ENCODE measurements around the gene RPRM.
"Not testable (repeated sequence)": the region's sequence is repeated elsewhere in the genome, so short reads cannot be mapped to it uniquely, and the experiment has no call there.

Gene RPRM

DNA sequence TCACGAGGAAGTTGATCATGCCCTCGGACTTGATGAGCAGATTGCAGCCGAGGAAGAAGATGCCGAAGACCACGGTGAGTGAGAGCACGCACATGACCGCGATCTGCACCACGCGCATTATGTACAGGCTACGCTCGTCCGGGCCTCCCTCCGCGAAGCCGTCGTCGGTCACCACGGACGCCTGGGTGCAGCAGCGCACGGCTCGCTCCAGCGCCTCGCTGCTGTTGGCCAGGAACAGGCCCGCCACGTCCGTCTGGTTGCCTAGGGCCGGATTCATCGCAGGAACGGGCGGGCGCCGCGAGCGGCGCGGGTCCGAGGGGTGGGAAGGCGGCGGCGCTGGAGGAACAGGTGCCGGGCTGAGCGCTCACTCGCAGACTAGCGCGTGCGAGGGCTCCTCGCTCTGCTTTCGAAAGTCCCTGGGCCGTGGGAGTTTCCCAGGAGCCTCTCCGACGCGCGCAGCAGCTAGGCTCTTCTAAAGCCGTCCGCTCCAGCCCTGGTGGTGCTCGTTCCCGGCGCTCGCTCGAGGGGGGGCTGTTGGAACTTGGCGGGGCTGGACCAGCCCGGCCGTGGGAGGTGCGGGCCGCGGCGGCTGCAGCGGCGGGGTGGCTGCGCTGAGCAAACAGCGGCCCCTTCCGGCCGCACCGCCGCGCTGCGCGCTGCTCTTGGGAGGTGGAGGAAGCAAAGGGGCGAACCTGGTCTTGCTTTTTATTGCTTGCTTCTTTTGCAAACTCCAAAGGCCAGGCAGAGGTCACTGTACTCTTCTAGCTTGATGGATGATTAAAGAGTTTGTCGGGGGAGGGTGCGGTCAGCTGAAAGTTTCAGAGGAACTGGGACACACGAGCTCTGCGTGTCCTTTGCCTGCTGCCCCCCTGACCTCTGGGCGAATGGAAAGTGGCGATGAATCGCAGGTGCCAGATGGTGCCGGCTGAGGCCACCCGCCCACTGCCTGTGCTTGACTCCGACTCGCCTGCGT, at the start of gene RPRM:
Gene RPRM, minus strand, starts transcription at position 474 of the 973 bp plus-strand sequence. Its CDS starts 197 bp downstream, at position 277.
- DNase-seq = no peak

DNA sequence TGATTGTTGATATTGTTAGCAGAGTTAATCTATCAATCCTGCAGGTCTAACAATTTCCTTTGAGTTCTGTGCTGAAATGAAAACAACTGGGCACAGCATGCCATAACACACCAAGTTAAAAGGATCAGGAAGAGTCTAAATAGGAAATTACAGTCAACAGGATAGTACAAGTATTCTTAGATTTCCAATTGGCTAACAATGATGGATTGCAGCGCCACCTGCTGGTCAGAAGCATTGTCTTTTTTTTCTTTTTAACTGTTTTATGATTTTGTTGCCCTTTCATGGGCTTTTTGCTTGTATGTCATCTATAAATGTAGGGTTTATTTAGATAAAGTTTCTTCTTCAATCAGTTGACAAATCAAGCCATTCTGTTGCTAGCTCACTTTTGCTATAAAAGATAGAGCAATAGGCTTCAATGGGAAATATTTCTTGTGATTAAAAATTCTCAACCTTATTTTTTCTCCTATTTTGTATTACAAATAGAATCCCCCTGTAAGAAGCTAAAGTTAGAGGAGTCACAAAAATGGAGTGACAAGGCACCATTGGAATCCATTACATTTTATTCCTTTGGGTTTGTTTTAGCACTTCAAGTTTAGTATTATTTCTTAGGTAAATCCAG, 40.8 kb upstream of the RPRM start:
- no peak for DNase-seq

DNA sequence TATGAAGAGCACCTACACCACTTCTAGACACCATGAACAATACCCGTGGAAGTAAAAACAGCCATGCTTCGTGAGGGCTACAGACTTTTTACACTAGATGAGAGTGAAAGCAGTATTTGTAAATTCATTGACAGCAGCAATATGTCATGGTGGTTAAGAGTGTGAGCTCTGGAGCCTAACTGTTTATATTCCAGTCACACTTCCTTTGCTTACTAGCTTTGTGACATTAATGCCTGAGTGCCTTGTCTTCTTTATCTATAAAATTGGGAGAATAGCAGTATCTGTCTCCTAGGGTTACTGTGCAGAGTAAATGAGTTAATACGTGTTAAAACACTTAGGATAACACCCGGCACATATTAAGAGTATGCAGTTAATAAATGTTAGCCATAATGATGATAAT, 33.8 kb upstream of the RPRM start:
- no peak for DNase-seq

DNA sequence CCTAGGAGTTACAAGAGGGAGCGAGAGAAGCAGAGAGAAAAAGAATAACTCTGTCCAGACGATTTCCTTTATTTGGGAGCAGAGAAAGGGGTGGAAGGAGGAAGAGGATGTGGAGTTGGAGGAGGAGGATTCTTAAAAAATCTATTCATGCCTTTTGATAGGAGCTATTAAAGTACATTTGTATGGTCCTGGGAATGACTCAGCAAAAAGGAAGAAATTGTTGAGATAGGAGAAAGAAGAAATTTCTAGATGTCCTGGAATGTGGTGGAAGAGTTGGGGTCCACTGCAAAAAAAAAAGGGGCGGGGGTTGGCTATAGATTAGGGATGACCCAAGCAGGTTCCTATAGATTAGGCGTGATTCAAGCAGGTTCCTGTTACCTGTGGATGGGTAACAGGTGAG, 32.4 kb upstream of the RPRM start:
- no peak for DNase-seq

DNA sequence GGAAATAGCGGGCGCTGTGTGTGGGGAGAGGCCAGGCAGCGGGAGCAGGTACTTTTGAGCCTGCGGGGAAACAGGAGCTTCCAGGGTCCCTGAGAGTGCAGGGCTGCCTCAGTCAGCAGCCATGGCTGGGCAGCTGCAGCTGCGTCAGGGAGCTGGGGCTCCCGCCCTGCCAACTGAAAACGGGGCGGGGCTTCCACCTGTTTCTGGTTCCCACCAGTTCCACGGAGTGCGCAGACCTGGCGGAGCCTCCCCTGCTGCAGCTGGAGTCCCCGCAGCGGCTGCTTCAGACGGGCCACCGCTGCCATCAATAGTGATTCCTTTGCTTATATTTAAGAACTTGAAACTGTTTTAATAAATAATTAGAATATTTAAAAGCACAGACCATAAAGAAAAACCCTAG, 30.6 kb upstream of the RPRM start:
- no peak for DNase-seq

DNA sequence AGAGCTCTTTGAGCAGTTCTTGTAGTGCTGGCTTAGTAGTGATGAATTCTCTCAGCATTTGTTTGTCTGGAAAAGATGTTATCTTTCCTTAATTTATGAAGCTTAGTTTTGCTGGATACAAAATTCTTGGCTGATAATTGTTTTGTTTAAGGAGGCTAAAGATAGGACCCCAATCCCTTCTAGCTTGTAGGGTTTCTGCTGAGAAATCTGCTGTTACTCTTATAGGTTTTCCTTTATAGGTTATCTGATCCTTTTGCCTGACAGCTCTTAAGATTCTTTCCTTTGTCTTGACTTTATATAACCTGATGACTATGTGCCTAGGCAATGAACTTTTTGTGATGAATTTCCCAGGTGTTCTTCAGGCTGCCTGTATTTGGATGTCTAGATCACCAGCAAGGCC, 27.9 kb upstream of the RPRM start:
- DNase-seq = not testable (repeated sequence)

DNA sequence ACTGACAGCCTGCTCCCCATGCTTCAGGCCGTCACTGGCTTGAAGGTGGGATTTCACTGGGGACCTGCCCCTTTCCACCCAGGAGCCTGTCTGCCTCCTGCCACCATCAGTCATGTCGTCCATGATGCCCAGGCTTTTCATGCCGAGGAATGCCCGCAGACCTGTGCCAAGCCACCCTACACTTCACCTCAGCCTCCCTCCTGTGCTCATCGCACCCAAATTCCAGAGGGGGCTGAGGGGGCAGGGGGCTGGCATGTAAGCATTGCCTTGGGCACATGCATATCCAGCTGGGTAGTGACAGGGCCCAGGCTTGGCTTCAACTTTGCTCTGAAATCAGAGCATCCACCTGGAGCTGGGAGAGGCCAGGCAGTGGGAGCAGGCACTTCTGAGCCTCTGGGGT, 20.9 kb upstream of the RPRM start:
- DNase-seq = no peak

DNA sequence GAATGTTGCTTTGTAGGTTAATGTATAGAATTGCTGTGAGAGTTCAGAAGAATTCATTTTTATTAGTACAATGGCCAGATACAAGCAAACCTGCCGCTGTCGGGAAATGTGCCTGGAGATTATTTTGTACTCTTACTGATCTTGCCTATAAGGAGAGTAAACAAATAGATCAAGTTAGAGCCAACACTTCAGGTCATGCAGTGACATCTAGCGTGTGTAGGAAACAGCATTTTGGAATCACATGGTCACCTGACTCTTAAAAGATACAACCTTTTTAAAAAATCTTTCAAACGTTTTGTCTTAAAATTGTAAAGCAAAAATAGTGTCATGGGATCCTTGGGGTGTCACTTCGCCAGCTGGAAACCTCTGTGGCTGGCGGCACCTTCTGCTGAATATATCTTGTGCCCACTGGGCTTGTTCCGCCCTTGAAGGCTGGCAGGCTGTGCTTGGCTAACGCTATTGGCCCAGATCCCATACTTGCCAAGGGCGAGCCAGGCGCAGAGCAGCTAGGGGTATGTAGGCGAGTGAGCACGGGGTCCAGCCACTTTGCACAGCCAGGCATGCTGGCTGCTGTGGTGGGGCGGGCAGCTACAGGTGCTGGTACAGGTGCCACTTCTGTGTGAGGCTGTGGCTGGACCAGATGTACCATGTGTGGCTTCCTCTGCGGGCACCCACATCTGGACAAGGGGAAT, 19.5 kb upstream of the RPRM start:
- DNase-seq = no peak

DNA sequence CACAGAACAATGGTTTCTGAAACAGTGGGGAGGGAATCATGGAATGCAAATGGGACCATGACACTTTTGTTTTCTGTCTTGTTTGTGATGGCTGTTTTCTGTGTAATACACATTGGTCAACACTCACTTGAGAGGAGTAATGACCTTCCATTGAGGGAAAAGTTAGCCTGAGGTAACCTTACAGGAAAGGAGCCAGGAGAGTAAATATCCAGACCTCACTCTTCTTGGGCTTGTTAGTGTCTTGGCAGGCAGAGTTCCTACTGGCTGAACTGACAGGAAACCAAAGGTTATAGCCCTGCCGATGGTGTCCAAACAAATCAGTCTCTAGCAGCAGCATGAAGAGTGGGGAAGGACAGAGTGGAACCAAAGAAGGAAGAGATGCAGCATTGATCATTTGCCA, 17.2 kb upstream of the RPRM start:
- no peak for DNase-seq

DNA sequence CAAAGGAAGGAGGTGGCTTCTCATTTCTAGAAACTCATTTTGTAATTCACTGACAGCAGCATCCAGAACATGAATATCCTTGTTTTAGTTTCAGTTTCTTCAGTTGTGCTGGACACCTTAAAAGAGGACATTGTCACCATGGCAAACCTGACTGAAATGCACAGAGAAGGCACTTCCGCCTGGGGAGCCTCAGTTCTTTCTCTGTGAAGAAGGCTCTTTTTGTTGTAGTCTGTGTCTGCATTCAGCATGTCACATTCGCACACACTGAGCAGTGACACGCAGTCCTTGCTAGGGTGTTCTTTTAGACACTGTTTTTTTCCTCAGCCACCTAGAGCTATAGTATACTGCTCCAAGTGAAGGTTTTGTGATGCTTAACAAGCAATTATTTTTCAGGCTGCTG, 9.5 kb upstream of the RPRM start:
- DNase-seq = no peak

DNA sequence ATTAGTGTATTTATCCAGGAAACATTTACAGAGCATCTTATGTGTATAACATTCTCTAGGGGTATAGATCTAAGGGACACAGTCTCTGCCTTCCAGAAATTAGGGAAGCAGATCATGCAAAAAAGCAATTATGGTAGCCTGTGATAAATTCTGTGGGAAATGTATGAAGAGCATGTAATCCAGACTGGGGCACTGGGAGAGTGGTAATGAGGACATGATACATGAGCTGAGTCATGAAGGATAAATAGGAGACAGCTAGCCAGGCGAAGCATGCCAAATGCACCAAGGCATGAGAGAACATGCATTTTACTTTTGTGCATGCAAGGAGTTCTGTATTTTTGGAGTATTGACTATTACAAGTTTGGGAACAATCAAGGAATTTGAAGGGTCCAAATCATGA, 8.9 kb upstream of the RPRM start:
- no peak for DNase-seq

DNA sequence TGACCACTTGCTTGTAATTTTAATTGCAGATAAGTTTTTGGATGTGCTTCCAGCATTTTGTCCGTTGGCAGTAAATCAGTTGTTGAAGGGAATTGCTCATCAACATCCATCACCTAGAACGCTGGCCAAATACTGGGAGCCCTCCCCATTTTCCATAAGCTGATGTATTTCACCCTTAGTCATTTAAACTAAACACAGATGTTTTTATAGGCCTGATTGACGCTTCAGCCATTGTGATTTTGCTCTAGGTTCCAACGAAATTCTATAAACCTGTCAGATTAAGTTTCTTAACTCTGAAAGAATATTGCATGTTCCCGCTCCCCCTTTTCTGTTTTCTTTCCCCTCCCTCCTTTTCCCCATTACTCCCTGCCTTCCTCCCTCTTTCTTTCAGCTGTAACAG, 1.0 kb upstream of the RPRM start:
- no peak for DNase-seq

DNA sequence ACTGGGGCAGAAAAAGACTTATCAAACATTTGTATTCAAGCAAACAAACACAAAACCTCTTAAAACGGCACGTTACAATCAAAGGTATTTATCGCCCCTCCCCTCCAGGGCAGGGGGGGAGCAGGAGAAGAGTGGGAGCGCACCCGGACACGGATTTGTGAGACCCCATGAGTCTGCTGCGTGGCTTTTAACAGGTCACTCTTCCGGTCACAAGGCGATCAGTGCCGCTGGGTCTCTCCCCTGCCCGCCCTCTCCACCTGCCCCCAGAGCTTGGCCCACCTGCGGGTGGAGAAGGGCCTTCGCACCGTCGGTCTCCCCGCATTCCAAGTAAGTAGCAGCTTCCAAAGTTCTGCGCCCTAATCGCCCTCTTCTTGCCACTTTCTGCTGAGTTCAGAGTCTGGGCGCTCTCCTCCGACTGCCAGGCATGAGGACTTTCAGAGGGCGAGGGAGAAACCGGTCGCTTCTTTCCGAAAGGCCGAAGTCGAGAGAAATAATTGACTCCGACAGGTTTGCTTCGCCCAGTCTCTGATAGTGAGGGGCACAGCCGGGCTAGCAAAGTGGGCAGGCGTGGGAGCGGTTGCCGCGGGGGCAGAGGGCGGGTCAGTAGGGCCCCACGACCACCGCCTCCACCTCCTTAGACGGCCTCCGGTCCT, 800 bp downstream of the RPRM start:
- DNase-seq = no peak

DNA sequence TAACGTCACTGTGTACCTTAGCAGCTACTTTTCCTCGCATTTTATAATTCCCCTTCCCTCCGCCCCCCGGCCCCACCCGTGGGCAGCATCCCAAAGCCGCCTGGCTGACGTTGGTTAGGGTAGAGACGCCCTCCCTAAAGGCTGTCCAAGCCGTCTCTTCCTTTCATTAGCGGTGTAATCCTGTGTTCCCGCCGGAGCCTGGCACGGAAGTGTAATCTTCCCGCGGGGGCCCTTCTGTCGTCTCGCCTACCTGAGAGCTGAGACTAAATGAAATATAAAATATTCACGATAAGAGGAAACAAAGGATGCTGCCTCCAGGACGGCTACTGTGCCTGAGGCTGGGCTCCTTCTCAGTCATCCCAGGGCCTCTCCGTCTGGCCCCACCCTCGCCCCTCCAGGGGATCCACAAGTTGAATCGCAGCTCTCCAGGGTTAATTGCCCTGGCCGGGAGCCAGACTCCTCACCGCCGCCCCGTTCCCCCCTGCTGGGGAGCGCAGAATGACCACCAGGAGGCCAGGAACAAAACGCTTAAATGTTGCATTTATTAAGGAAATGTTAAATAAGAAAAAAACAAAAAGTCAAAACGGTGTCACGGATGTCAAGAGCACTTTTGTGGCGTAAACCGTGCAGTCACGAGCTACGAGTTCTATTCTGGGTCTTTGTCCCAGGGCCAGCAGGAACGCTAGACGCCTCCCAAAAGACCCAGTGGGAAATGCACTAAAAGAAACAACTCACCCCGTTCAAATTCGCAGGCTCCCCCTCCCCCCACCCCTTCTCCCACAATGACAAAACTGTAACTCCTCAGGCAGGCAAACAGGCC, 1.5 kb downstream of the RPRM start:
- DNase-seq = no peak

DNA sequence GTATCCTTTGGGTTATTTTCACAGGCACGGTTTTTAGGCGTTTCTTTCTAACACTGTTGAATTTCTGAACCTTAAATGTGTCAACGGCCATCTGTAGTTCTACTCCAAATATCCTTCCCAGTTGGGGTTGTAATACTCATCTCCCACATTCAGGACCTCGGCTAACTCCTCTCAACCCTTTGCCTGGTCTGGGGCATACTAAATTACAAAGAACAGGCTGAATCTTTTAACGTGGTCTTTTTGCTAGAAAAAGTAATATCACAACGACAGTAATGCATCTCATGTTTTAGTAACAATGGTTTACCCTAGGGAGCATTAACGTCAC, 2.1 kb downstream of the RPRM start:
- no peak for DNase-seq

DNA sequence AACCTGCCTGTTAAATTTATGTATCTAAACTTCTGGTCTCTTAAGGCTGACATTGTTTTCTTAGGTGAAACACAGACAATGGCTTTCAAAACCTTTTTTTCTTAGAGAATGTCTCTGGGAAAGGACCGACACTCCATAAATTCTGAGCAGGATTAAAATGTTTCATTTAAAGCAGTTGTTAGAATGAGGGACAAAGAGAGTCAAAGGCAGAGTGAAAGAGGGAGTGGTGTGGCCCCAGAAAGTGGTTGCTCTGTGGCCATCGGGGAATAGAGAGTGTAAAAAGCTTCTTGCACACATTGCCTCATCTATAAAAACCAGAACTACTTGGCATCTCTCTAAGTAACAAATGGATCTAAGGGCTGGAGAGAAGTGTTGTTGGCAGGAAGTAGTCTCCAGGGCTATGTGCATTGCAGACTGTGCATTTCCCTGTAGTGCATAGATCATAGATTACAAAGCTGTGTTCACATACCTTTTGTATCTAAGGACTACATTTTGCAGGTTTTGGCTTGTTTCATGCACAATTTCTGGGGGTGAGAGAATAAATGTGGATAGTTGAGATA, 3.6 kb downstream of the RPRM start:
- DNase-seq = no peak

DNA sequence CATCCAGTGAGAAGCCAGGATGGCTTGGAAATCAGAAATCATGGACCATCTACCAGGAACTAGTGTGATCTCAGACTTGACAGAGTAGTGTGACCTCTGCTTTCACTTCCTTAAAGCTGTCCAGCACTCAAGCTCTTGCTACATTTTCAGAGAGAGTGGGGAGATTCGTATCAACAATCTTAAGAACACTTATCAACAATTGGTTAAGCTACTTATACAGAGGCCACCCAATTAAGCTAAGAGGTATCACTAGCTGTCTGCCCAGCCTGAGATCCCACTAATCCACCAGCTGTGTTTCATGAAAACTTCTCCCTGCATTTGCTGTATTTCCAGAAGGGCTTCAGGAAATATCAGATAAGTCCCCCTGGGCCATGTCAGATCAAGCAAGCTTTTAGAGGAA, 4.2 kb downstream of the RPRM start:
- DNase-seq = no peak

DNA sequence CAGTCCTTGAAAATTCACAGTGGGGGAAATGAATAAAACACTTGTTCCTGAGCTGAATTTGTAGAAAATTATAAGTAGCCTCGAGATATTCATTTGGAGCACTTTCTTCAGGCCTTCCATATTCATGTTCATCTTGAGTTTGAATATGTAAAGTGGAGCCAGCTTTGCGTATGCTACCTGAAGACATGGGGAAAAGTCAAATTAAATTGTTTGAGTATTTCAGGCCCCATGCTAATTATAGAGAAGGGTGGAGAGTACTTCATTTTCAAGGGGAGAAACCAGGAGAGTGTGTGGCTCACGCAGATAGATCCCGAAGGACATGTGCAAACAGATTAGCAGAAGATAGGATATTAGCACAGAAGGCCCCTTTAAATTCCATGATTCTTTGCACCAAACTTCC, 7.7 kb downstream of the RPRM start:
- DNase-seq = no peak

DNA sequence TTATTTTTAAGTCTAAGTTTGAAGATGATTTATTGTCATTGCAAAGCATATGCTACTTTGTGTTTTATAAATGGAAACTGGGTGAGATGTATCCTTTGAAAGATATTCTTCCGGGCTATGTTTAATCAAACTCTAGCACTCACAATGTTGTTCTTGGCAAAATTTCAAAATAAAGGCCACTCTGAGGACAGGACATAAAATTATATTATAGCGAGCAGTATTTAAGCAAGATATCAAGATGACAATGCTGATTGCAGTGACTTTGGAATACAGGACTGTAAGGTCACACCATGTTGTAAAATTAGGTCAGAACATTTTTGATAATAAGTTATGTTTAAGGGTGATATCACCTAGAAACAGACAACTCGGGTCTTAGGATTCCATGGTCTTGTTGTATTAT, 14.2 kb downstream of the RPRM start:
- DNase-seq = no peak

DNA sequence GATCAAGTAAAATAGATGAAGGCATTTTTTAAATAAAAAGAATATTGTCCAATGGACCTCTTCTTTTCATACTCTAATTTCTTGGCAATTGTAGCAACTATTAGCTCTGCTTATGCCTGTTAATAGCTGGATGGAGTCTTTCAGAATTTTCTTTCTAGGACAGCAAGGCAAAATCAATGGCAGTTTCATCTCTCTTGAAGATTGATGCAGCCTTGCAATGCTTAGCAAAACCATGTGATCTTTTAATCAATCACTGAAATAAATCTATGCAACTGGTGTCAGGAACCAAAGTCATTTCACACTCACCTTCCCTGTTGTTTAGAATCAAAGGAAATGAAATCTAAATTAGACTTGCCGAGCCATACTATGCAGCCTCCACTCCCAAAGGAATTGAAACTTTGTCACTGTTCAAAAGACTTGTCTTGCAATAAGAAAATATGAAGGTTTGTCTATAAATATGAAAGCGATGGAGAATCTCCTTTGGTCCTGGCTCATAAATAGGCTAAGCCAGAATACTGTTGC, 16.2 kb downstream of the RPRM start:
- DNase-seq = no peak

DNA sequence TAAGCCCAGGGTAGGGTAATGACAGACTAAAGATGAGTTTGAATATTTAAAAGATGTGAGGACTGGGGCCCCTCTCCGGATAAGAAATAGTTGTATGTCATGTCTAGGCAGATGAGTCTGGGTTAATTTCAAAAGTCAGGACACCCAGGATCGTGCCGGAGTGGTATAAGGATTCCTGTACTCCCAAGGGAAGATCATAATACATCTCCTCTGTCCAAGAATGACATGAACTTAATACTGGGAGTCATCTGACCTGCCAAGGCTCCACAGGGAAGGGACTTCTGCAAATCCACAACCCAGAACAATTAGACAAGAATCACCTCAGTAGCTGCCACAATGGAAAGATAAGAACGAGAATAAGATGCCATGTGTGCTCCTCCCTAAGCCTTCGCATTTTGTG, 17.1 kb downstream of the RPRM start:
- DNase-seq = no peak

DNA sequence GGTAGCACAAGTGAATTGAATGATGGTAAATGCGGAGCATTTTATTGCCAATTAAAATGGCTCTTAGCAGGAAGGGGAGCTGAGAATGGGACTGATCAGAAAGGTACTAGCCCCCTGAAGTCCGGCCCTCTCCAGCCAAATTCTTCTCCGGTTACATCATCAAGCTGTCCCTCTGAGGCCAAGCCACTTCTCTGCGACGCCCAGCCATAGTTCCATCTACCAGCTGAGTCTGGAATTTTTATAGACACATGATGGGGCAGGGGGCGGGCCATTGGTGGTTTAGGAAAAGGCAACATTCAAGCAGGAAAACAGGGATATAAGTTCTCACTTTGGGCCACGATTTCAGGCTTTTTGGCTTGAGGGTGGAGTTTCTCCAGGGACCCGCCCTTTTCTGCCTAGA, 22.7 kb downstream of the RPRM start:
- DNase-seq = no peak

All from SIG-M5 (cell line).